A673 (cell line): ENCODE data around the gene DYNC1LI2. TPM values are rescaled to one million over a fixed set of nuclear protein-coding genes. Genes with fewer than 3 reads are reported as not detected.
"Not testable (repeated sequence)": the region's sequence is repeated elsewhere in the genome, so short reads cannot be mapped to it uniquely, and the experiment has no call there.

Source experiments
- Bru-seq: library from RNA; stranded (reverse); fragments of 400-500 nt; gene quantifications from one replicate; lab custom pipeline; 2021; lab: Mats Ljungman, UMichigan
- BruChase-seq, 2 experiments: library from RNA; stranded (reverse); fragments of 400-500 nt; gene quantifications; one replicate each; lab custom pipeline; 2021; lab: Mats Ljungman, UMichigan
- BruUV-seq: library from RNA; stranded (reverse); fragments of 400-500 nt; replicated peaks from 2 replicates; lab custom pipeline; 2021; lab: Mats Ljungman, UMichigan
- CTCF ChIA-PET: fragments of 300-600 bp; sonication (Branson Sonifier 250); formaldehyde crosslinking; loops from one replicate; lab custom pipeline; 2022; ENCODE audit warnings: antibody characterized with exemption; lab: Charles Lee
- POLR2A ChIA-PET: fragments of 300-600 bp; sonication (Branson Sonifier 250); formaldehyde crosslinking; loops from one replicate; lab custom pipeline; 2022; ENCODE audit warnings: antibody characterized with exemption; ENCODE audit not compliant: low non-redundant PET; lab: Charles Lee
- DNase-seq: peaks from one replicate; pipeline ENCODE4 v3.0.0-alpha.2; 2015; ENCODE audit warnings: low spot score
- H3K27ac ChIP-seq: fragments of 200-600 bp; sonication (generic); 2 replicates; pipeline ENCODE4 v1.5.1; 2016; ENCODE audit warnings: mixed run types, low read depth, mild to moderate bottlenecking, mixed read lengths, antibody characterized with exemption, low read length; ENCODE audit not compliant: poor library complexity, severe bottlenecking
- H3K27me3 ChIP-seq: fragments of 200-600 bp; sonication (generic); replicated peaks from 2 replicates; pipeline ENCODE4 v1.6.1; 2017; ENCODE audit warnings: mixed run types, low read depth, mild to moderate bottlenecking, mixed read lengths, antibody characterized with exemption, low read length; ENCODE audit not compliant: insufficient read depth, poor library complexity
- H3K36me3 ChIP-seq: fragments of 200-600 bp; sonication (generic); 2 replicates; pipeline ENCODE4 v1.6.1; 2016; ENCODE audit warnings: mixed run types, mild to moderate bottlenecking, mixed read lengths, antibody characterized with exemption, low read length; ENCODE audit not compliant: insufficient read depth, poor library complexity, severe bottlenecking
- H3K4me1 ChIP-seq: fragments of 200-600 bp; sonication (generic); 2 replicates; pipeline ENCODE4 v1.6.1; 2017; ENCODE audit warnings: mixed run types, mild to moderate bottlenecking, mixed read lengths, antibody characterized with exemption, low read length; ENCODE audit not compliant: insufficient read depth, poor library complexity, severe bottlenecking
- H3K4me3 ChIP-seq: fragments of 200-600 bp; sonication (generic); 2 replicates; pipeline ENCODE4 v1.5.1; 2016; ENCODE audit warnings: low read depth, mixed run types, mild to moderate bottlenecking, mixed read lengths, low read length; ENCODE audit not compliant: poor library complexity, severe bottlenecking
- H3K9me3 ChIP-seq: fragments of 200-600 bp; sonication (generic); 2 replicates; pipeline ENCODE4 v1.6.1; 2016; ENCODE audit warnings: mixed run types, low read depth, mild to moderate bottlenecking, mixed read lengths, antibody characterized with exemption, low read length; ENCODE audit not compliant: poor library complexity, severe bottlenecking
- EZH2 ChIP-seq: fragments of 200-600 bp; sonication (generic); IDR thresholded peaks from 2 replicates; pipeline ENCODE4 v1.6.1; 2017; ENCODE audit warnings: borderline replicate concordance, low read depth, mild to moderate bottlenecking, mixed read lengths, antibody characterized with exemption, low read length; ENCODE audit not compliant: poor library complexity, severe bottlenecking
- intact Hi-C: fragments of 100-400 bp; cut with micrococcal nuclease; formaldehyde crosslinking; loops from one replicate; pipeline ENCODE4 v1.10.0; 2022; ENCODE audit not compliant: unreplicated experiment
- long read RNA-seq: library from polyadenylated mRNA; stranded (forward); transcript quantifications from one replicate; pipeline ENCODE4 v2.0.0, GENCODE V29; 2022
- total RNA-seq: library from RNA; stranded (reverse); gene quantifications from 2 replicates; pipeline ENCODE4 v1.2.3, GENCODE V29; 2021
- TF ChIP-seq, protein P1 (sequence below): fragments of 300-800, 200-600 bp; sonication (generic); conservative IDR thresholded peaks from 2 replicates; pipeline ENCODE4 v1.5.1; 2017; ENCODE audit warnings: low read depth, mild to moderate bottlenecking, antibody characterized with exemption, low read length, moderate library complexity, mixed read lengths

Gene DYNC1LI2
- total RNA-seq: 149 and 164 TPM in 2 replicates
- Bru-seq, nascent RNA: percentile 93 among the genes with signal in this experiment
- percentile 98 among the genes with signal in this experiment for BruChase-seq, experiment 1, labeled RNA remaining after a 2-hour chase
- BruChase-seq, experiment 2, labeled RNA remaining after a 6-hour chase: percentile 99 among the genes with signal in this experiment
- long read RNA-seq, full-length matches to known transcripts: 52 of 96 reads
- long read RNA-seq, partial matches to known transcripts: 30 of 96 reads
- long read RNA-seq, other reads (novel, unspliced or antisense): 14 of 96 reads

DNA sequence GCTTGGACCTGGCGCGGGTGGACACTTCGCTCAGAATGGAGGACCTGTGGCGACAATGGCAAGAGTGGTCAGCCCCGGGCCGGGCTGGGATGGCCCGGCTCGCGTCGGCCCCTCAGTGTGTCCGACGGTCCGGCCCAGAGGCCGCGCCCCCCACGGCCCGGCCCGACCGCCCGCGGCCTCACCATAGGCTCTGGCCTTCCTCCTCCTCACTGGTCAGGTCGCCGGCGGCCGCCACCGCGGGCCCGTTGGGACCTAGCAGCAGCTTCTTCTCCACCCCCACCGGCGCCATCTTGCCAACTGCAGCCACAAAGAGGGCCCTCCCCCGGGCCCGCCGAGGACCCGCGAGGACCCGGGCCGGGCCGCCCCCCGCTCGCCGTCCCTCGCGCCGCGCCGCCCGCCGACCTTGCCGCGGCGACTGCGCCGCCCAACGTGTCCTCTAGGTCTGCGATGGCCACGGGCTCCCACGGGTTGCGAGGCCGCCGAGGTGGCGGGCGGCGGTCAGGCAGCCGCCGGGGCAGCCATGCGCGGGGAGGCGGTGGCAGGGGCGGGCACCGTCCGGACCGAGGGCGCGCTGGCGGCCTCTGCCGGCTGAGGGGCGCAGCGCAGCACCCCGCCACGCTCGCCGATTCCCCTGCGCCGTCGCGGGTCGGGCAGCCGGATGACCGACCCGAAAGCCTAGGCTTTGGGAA is at the start of gene DYNC1LI2:
TSS of gene DYNC1LI2 (minus strand) at position 307 of the 689 bp plus-strand sequence. CDS start at position 289, 18 bp downstream.
- Histone ChIP-seq H3K4me1 (peaks cover 7% of the 10 kb centered on the region), H3K4me3 (peak within 1 kb of the TSS; percentile 99), H3K9me3 (no peaks in the 10 kb centered on the region), H3K27me3 (no peaks in the 10 kb centered on the region), H3K36me3 (peaks cover 32% of the 10 kb centered on the region), H3K27ac (peak within 1 kb of the TSS; percentile 94)
- no TSS peak for BruUV-seq
- DNase-seq: peak; percentile 86
- intact Hi-C loops: no loop called here
- ChIA-PET CTCF (interaction anchor here (1.1 to 1.5 kb wide), 4 partner anchors 10 to 79 kb away, joined by 3 to 7 read pairs (median 3); partner anchors contain the start of gene NAE1), POLR2A (no interaction called here)
- no peak for TF ChIP-seq EZH2
- TF ChIP-seq, protein P1, sequence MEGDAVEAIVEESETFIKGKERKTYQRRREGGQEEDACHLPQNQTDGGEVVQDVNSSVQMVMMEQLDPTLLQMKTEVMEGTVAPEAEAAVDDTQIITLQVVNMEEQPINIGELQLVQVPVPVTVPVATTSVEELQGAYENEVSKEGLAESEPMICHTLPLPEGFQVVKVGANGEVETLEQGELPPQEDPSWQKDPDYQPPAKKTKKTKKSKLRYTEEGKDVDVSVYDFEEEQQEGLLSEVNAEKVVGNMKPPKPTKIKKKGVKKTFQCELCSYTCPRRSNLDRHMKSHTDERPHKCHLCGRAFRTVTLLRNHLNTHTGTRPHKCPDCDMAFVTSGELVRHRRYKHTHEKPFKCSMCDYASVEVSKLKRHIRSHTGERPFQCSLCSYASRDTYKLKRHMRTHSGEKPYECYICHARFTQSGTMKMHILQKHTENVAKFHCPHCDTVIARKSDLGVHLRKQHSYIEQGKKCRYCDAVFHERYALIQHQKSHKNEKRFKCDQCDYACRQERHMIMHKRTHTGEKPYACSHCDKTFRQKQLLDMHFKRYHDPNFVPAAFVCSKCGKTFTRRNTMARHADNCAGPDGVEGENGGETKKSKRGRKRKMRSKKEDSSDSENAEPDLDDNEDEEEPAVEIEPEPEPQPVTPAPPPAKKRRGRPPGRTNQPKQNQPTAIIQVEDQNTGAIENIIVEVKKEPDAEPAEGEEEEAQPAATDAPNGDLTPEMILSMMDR: peak; percentile 67

DNA sequence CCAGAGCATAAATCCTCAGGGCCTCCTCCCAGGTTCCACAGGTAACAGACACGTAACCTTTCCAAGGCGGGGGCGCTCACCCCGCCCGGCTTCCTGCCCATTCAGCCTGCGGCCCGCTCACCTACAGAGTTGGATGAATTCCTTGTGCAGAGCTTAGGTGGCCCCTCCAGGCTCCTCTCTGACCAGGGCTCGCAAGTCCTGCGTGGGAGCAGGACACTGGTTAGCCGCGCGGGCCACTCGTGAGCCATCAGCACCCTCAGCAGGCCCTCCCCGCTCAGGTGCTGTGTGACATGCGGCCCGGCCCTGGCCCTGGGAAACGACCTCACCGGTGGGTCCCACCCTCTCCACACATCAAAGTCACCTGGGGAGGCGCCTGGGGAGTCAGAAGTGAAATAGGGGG is 49.4 kb upstream of the DYNC1LI2 start:
- BruUV-seq: no TSS peak
- no peaks in the 10 kb centered on the region for H3K27me3 ChIP-seq
- ChIA-PET POLR2A (no interaction called here), CTCF (no interaction called here)
- no peak for DNase-seq
- no peaks in the 10 kb centered on the region for H3K9me3 ChIP-seq
- TF ChIP-seq, protein P1: no peak
- no peak for TF ChIP-seq EZH2
- intact Hi-C loops: no loop called here
- H3K4me3 ChIP-seq: no peak overlapping the region
- H3K27ac ChIP-seq: no peak overlapping the region
- H3K4me1 ChIP-seq: no peaks in the 10 kb centered on the region
- H3K36me3 ChIP-seq: peaks cover 35% of the 10 kb centered on the region

DNA sequence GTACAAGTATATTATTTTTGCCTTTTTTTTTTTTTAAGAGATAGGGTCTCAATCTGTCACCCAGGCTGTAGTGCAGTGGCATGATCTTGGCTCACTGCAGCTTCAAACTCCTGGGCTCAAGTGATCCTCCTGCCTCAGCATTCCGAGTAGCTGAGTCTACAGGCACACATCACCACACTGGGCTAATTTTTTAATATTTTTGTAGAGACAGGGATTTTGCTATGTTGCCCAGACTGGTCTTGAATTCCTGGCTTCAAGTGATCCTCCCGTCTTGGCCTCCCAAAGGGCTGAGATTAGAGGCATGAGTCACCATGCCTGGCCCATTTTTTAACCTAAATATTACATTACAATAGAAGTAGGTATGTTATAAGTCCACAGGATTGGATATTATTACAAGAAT is 46.8 kb upstream of the DYNC1LI2 start:
- CTCF ChIA-PET: no interaction called here
- intact Hi-C loops: no loop called here
- no TSS peak for BruUV-seq
- Histone ChIP-seq H3K27me3 (no peaks in the 10 kb centered on the region), H3K36me3 (peaks cover 11% of the 10 kb centered on the region), H3K4me3 (no peak overlapping the region), H3K4me1 (no peaks in the 10 kb centered on the region), H3K9me3 (no peaks in the 10 kb centered on the region), H3K27ac (no peak overlapping the region)
- no peak for DNase-seq
- POLR2A ChIA-PET: no interaction called here
- TF ChIP-seq, protein P1: no peak
- TF ChIP-seq EZH2: no peak

DNA sequence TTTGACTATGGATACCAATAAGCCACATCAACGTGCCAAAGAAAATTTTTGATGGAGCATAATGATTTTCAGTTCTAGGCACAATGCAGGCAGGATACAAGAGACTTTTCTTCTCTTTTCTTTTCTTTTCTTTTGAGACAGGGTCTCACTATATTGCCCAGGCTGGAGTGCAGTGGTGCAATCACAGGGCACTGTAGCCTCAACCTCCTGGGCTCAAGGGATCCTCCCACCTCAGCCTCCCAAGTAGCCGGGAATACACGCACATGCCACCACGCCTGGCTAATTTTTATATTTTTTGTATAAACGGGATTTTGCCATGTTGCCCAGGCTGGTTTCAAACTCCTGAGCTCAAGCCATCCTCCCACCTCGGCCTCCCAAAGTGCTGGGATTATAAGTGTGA is 42.6 kb upstream of the DYNC1LI2 start:
- H3K4me1 ChIP-seq, H3K4me3 ChIP-seq, DNase-seq, H3K9me3 ChIP-seq, H3K36me3 ChIP-seq, intact Hi-C loops, CTCF ChIA-PET, BruUV-seq, H3K27me3 ChIP-seq, POLR2A ChIA-PET, H3K27ac ChIP-seq: not testable (repeated sequence)
